MCF 10A (cell line): ENCODE measurements around the gene REXO1. TPM values are rescaled to one million over a fixed set of nuclear protein-coding genes. Genes with fewer than 3 reads are reported as not detected.

Source experiments
- BruUV-seq: library from RNA; stranded (reverse); fragments of 400-500 nt; replicated peaks from 2 replicates; lab custom pipeline; 2021; lab: Mats Ljungman, UMichigan
- CTCF ChIA-PET: fragments of 300-600 bp; sonication (Branson Sonifier 250); formaldehyde crosslinking; extraction: SDS; loops from one replicate; lab custom pipeline; 2021; ENCODE audit warnings: antibody characterized with exemption, inconsistent platforms; lab: Yijun Ruan, JAX
- POLR2A ChIA-PET: fragments of 300-600, 350-650 bp; sonication (Branson Sonifier 250); formaldehyde crosslinking; extraction: SDS; loops from one replicate; lab custom pipeline; 2020; ENCODE audit warnings: antibody characterized with exemption, inconsistent platforms; lab: Yijun Ruan, JAX
- DNase-seq: peaks from one replicate; pipeline ENCODE4 v3.0.0-alpha.2; 2018; ENCODE audit not compliant: unreplicated experiment
- H3K27ac Mint-ChIP-seq: one replicate; pipeline ENCODE4 v1.8.0; 2022; ENCODE audit warnings: mild to moderate bottlenecking, low read depth, mixed read lengths; ENCODE audit not compliant: unreplicated experiment
- H3K27me3 Mint-ChIP-seq: one replicate; pipeline ENCODE4 v1.8.0; 2022; ENCODE audit warnings: mixed read lengths; ENCODE audit not compliant: insufficient read depth, unreplicated experiment
- H3K36me3 Mint-ChIP-seq: one replicate; pipeline ENCODE4 v1.8.0; 2022; ENCODE audit warnings: mild to moderate bottlenecking, moderate library complexity, mixed read lengths; ENCODE audit not compliant: insufficient read depth, unreplicated experiment
- H3K4me1 Mint-ChIP-seq: one replicate; pipeline ENCODE4 v1.8.0; 2022; ENCODE audit warnings: mixed read lengths; ENCODE audit not compliant: insufficient read depth, unreplicated experiment
- H3K4me3 Mint-ChIP-seq: one replicate; pipeline ENCODE4 v1.8.0; 2022; ENCODE audit warnings: mild to moderate bottlenecking, moderate library complexity, mixed read lengths; ENCODE audit not compliant: unreplicated experiment
- H3K9me3 Mint-ChIP-seq: one replicate; pipeline ENCODE4 v1.8.0; 2022; ENCODE audit warnings: mixed read lengths; ENCODE audit not compliant: unreplicated experiment
- CTCF ChIP-seq: fragments of 200-600 bp; IDR thresholded peaks from one replicate; pipeline ENCODE4 v1.8.0; 2022; ENCODE audit warnings: antibody characterized with exemption, mild to moderate bottlenecking; ENCODE audit not compliant: unreplicated experiment
- intact Hi-C: fragments of 100-400 bp; cut with micrococcal nuclease; formaldehyde crosslinking; loops from 2 replicates; pipeline ENCODE4 v1.14.1; 2022
- total RNA-seq: library from RNA; stranded (reverse); gene quantifications from 2 replicates; pipeline ENCODE4 v1.2.3, GENCODE V29; 2022

Gene REXO1
- total RNA-seq, 1 experiment from 2014 or later, result 36.4 TPM

DNA sequence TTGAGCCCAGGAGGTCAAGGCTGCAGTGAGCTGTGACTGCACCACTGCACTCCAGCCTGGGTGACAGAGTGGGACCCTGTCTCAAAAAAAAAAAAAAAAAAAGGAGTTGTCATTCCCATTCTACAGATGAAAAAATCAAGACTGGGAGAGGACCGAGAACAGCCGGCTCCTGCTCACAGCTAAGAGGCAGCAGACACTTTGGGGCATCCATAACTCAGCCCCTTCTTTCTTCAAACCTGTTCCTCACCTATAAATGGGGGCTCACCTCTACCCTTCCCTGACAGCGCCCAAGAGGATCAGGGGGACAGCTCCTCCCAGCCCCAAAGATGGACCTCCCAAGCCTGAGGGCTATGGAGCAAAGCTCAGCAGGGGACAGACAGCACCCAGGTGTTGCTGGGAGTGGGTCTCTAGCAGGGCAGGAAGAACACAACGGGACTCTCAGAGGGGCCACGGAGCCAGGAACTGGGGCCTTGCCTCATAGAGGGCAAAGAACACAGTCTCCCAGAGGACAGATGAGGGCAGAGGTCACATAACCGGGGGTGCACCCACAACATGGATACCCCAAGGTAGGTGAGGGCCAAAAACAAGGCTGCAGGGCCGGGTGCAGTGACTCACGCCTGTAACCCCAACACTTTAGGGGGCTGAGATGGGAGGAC lies 18.5 kb upstream of the REXO1 start:
- TF ChIP-seq CTCF, result no peak
- BruUV-seq, result no TSS peak
- Mint-ChIP-seq H3K4me3 (no peak overlapping the region), H3K27me3 (no peaks in the 10 kb centered on the region), H3K27ac (no peak overlapping the region), H3K4me1 (no peaks in the 10 kb centered on the region), H3K9me3 (no peaks in the 10 kb centered on the region), H3K36me3 (peaks cover 26% of the 10 kb centered on the region)
- CTCF ChIA-PET, result interaction anchor here (0.6 to 1.2 kb wide), 4 partner anchors 9 to 770 kb away, joined by 3 to 11 read pairs (median 4); no protein-coding TSS in a partner anchor
- POLR2A ChIA-PET, result interaction anchor here (0.7 to 2.9 kb wide), 3 partner anchors 8 to 1231 kb away, joined by 3 to 16 read pairs (median 8); partner anchors contain the start of gene ABHD17A
- intact Hi-C loops, result no loop called here
- DNase-seq, result no peak

DNA sequence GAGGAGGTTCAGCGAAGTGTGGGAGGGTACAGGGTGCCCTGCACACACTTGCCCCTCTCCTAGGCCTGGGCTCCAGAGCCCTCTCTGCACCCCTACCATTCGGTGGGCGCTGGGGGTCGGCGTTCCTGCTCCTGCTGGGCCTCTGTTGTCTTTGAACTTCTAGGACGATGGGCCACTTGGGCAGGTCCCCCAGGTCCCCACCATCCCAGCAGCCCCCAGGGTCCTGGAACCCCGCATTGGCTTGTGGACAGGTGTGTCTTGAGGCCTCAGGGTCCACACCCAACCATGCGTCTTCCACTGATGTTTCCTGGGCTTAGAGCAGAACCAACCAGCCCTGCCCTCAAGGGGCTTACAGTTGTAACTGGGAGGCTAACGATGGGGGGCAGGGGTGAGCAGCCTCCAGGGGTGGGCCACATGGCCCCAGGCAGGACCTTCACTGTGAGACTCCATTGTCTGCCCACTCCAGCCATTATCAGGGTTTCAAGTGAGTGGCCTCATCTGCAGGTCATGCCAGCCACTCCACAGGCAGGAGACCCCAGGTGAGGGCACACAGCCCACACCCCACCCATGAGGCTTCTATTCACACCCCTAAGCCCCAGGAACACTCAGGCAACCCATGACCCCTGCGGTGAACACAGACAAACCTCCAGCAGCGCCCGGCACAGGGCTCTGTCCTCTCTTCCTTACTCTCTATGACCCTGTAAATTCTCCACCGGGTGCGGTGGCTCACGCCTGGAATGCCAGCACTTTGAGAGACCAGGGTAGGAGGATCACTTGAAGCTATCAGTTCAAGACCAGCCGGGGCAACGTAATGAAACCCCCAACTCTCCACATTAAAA lies 17.1 kb upstream of the REXO1 start:
- Mint-ChIP-seq H3K27ac (peak overlapping the region; percentile 67), H3K4me1 (no peaks in the 10 kb centered on the region), H3K27me3 (no peaks in the 10 kb centered on the region), H3K9me3 (no peaks in the 10 kb centered on the region), H3K36me3 (peaks cover 17% of the 10 kb centered on the region), H3K4me3 (peak overlapping the region; percentile 74)
- POLR2A ChIA-PET, result interaction anchor here (0.7 to 2.9 kb wide), 11 partner anchors 9 to 77 kb away, joined by 3 to 26 read pairs (median 4); partner anchors contain the start of genes ABHD17A and REXO1
- intact Hi-C loops, result no loop called here
- DNase-seq, result no peak
- CTCF ChIA-PET, result interaction anchor here (0.7 to 1.4 kb wide), 5 partner anchors 8 to 54 kb away, joined by 3 to 11 read pairs (median 4); no protein-coding TSS in a partner anchor
- no peak for TF ChIP-seq CTCF
- no TSS peak for BruUV-seq

- H3K27ac Mint-ChIP-seq, result peak overlapping the region; percentile 67
- intact Hi-C loops, result loop anchor here (1.0 kb wide), 1 partner anchor 21 kb away; the partner anchor contains the start of gene ABHD17A
- H3K9me3 Mint-ChIP-seq, result no peaks in the 10 kb centered on the region
- H3K4me1 Mint-ChIP-seq, result no peaks in the 10 kb centered on the region
- H3K27me3 Mint-ChIP-seq, result no peaks in the 10 kb centered on the region
- H3K4me3 Mint-ChIP-seq, result peak overlapping the region; percentile 74
- peak; percentile 77 for DNase-seq
- TSS peak; percentile 83 for BruUV-seq
- peak; percentile 79 for TF ChIP-seq CTCF
- ChIA-PET POLR2A (interaction anchor here (0.7 to 2.9 kb wide), 12 partner anchors 9 to 78 kb away, joined by 3 to 26 read pairs (median 3); partner anchors contain the start of genes ABHD17A, ADAT3, REXO1 and SCAMP4), CTCF (interaction anchor here (0.5 to 1.4 kb wide), 5 partner anchors 9 to 183 kb away, joined by 3 to 10 read pairs (median 3); no protein-coding TSS in a partner anchor)
- H3K36me3 Mint-ChIP-seq, result peaks cover 14% of the 10 kb centered on the region
Observed at GRCh38 chr19:1864480-1865171, 16.3 kb upstream of the REXO1 start.
